Measurements from ENCODE around the gene MINK1. TPM values are rescaled to one million over a fixed set of nuclear protein-coding genes. Genes with fewer than 3 reads are reported as not detected.

MINK1 gene
- 15.9 TPM for total RNA-seq

GRCh38 chr17:4833178-4833940 lies at the start of gene MINK1:
Gene MINK1, plus strand, starts transcription at chr17:4833340. Its CDS starts 244 bp downstream, at chr17:4833584.
- DNase-seq (ENCODE audit: low spot score in 2 of 2) (peak; percentile 97), FAIRE-seq (no peak)

GRCh38 chr17:4785311-4786105 lies 47.6 kb upstream of the MINK1 start:
- DNase-seq (ENCODE audit: low spot score in 2 of 2) (no peak), FAIRE-seq (no peak)

GRCh38 chr17:4786106-4786511 lies 47.0 kb upstream of the MINK1 start, which contains the start of gene VMO1:
Gene VMO1, minus strand, starts transcription at chr17:4786364. Its CDS starts 12 bp downstream, at chr17:4786352.
- DNase-seq (ENCODE audit: low spot score in 2 of 2) (no peak), FAIRE-seq (no peak)

GRCh38 chr17:4786516-4786915 lies 46.6 kb upstream of the MINK1 start:
- DNase-seq (ENCODE audit: low spot score in 2 of 2) (no peak), FAIRE-seq (no peak)

GRCh38 chr17:4788159-4788806 lies 44.9 kb upstream of the MINK1 start:
- DNase-seq (ENCODE audit: low spot score in 2 of 2), result no peak
- FAIRE-seq, result no peak

- FAIRE-seq, result no peak
These were observed 44.1 kb upstream of the MINK1 start, which contains the start of gene GLTPD2 for GRCh38 chr17:4788807-4789700. Gene GLTPD2, plus strand, starts transcription at chr17:4788964. Its CDS starts 48 bp downstream, at chr17:4789012.

GRCh38 chr17:4789701-4789950 lies 43.5 kb upstream of the MINK1 start:
- no peak for FAIRE-seq
- no peak for DNase-seq (ENCODE audit: low spot score in 2 of 2)

More at GRCh38 chr17:4788807-4789700, 44.1 kb upstream of the MINK1 start, which contains the start of gene GLTPD2:
- DNase-seq (ENCODE audit: low spot score in 2 of 2), result no peak

- DNase-seq (ENCODE audit: low spot score in 2 of 2) (peak; percentile 92), FAIRE-seq (no peak)
These were observed 43.0 kb upstream of the MINK1 start for GRCh38 chr17:4789951-4790704.

- FAIRE-seq, result no peak
- DNase-seq (ENCODE audit: low spot score in 2 of 2), result no peak
These were observed 42.4 kb upstream of the MINK1 start for GRCh38 chr17:4790705-4791088.

GRCh38 chr17:4795168-4795567 lies 38.0 kb upstream of the MINK1 start:
- DNase-seq (ENCODE audit: low spot score in 2 of 2) (no peak), FAIRE-seq (no peak)

GRCh38 chr17:4796552-4796920 lies 36.6 kb upstream of the MINK1 start:
- no peak for DNase-seq (ENCODE audit: low spot score in 2 of 2)
- FAIRE-seq, result no peak

- no peak for FAIRE-seq
- no peak for DNase-seq (ENCODE audit: low spot score in 2 of 2)
These were observed 32.5 kb upstream of the MINK1 start for GRCh38 chr17:4800462-4801196.

- DNase-seq (ENCODE audit: low spot score in 2 of 2) (no peak), FAIRE-seq (no peak)
These were observed 30.9 kb upstream of the MINK1 start, which contains the start of gene C17orf114 for GRCh38 chr17:4802228-4802627. Gene C17orf114, minus strand, starts transcription at chr17:4802328.

- DNase-seq (ENCODE audit: low spot score in 2 of 2) (no peak), FAIRE-seq (no peak)
These were observed 26.7 kb upstream of the MINK1 start for GRCh38 chr17:4806456-4806776.

- FAIRE-seq (no peak), DNase-seq (ENCODE audit: low spot score in 2 of 2) (peak; percentile 97 to 99)
These were observed 26.1 kb upstream of the MINK1 start, which contains the start of gene PLD2 for GRCh38 chr17:4806777-4807604. Gene PLD2, plus strand, starts transcription at chr17:4807152. Its CDS starts 621 bp downstream, at chr17:4807773.

GRCh38 chr17:4807605-4808377 lies 25.3 kb upstream of the MINK1 start:
- peak; percentile 34 to 43 for DNase-seq (ENCODE audit: low spot score in 2 of 2)
- FAIRE-seq, result no peak

- DNase-seq (ENCODE audit: low spot score in 2 of 2) (peak; percentile 61 to 62), FAIRE-seq (no peak)
These were observed 24.8 kb upstream of the MINK1 start for GRCh38 chr17:4808378-4808767.

Data from frontal cortex (tissue), 4 donors.